Rectal smooth muscle tissue (tissue), 1 donor: ENCODE data around the gene PHACTR3.

ENCODE experiments used
- H3K27ac ChIP-seq: one replicate; pipeline ENCODE4 v1.7.0; 2013; ENCODE audit warnings: low read depth, low read length, inconsistent platforms
- H3K27me3 ChIP-seq: one replicate; pipeline ENCODE4 v1.7.0; 2013; ENCODE audit warnings: low read length; ENCODE audit not compliant: control insufficient read depth, insufficient read depth
- H3K36me3 ChIP-seq: one replicate; pipeline ENCODE4 v1.7.0; 2013; ENCODE audit warnings: low read length; ENCODE audit not compliant: control insufficient read depth, insufficient read depth
- H3K4me1 ChIP-seq: one replicate; pipeline ENCODE4 v1.7.0; 2013; ENCODE audit warnings: low read length; ENCODE audit not compliant: control insufficient read depth, insufficient read depth
- H3K4me3 ChIP-seq: one replicate; pipeline ENCODE4 v1.7.0; 2013; ENCODE audit warnings: low read length
- H3K9ac ChIP-seq: one replicate; pipeline ENCODE4 v1.7.0; 2013; ENCODE audit warnings: low read length

Gene PHACTR3

DNA sequence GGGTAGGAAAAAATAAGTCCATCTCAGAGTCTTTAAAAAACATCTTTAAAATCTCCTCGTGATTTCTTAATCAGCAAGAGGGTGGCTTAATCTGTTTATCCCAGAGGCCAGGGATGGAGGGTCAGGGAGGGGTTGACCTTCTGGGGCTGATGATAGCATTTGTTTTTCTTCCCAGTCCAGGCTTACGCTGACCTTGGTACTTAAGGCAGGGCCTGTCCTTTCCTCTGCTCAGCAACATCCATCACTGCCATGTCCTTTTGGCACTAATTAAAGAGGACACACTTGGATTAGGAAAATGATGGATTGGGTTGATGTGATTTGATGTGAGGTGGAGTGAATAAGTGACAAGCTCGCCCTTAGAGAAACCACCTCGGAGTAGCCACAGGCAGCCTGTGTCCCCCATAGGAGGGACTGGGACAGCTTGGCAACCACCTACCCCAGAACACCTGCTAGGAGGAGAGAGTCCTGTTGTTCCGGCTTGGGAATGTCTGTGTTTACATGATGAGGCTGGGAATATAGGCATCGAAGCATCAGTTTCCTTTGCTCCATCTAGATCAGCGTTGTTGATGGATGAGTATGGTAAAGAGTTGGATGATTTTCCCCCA, 44.2 kb downstream of the PHACTR3 start:
- Histone ChIP-seq H3K4me1 (no peaks in the 10 kb centered on the region), H3K27me3 (no peaks in the 10 kb centered on the region), H3K4me3 (no peak overlapping the region), H3K9ac (no peak overlapping the region), H3K36me3 (no peaks in the 10 kb centered on the region), H3K27ac (no peak overlapping the region)

DNA sequence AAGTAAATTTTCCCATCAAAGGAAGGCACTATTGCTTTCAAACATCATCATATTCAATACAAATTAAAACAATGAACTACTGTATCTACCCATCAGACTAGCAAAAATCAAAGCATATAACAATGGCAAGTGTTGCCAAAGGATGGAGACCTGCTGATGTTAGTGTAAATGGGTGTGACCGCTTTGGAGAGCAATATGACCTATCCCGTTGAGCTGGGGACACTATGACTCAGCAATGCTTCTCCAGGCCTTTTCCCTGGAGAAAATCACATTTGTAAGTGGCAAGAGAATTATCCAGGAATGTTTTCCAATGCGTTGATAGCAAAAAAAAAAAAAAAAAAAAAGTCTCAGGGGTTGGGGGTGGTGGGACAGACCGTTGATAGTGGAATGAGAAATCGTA, 46.1 kb downstream of the PHACTR3 start:
- Histone ChIP-seq H3K4me3 (no peak overlapping the region), H3K27ac (no peak overlapping the region), H3K9ac (no peak overlapping the region), H3K27me3 (no peaks in the 10 kb centered on the region), H3K36me3 (no peaks in the 10 kb centered on the region), H3K4me1 (no peaks in the 10 kb centered on the region)

DNA sequence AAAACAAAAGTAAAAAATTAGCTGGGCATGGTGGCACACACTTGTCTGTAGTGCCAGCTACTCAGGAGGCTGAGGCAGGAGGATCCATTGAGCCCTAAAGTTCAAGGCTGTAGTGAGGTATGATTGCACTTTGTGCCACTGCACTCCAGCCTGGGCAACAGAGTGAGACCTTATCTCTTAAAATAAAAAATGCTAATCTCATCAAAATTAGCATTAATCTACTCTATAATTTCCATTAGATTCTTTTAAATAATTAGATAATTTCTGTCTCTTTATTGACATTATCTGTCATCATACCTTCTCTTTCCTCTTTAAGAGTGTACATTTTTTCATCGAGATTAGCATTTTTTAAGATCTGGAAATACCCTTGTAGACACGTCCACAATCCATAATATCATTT, 48.0 kb downstream of the PHACTR3 start:
- H3K4me3 ChIP-seq = no peak overlapping the region
- no peaks in the 10 kb centered on the region for H3K36me3 ChIP-seq
- no peaks in the 10 kb centered on the region for H3K4me1 ChIP-seq
- H3K9ac ChIP-seq = no peak overlapping the region
- H3K27ac ChIP-seq = no peak overlapping the region
- no peaks in the 10 kb centered on the region for H3K27me3 ChIP-seq

DNA sequence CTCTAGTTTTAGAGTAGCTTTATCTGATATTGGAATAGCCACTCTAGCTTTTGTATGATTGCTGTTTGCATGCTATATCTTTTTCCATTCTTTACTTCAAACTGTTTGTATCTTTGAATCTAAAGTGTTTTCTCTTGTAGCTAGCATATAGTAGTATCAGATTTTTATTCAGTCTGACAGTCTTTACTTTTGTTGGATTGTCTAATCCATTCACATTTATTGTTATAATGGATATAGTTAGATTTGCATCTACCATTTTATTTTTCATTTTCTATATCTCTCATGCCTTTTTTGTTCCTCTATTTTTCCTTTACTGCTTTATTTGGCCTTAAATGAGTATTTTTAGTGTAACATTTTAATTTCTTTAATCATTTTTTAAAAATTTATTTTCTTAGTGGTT, 52.1 kb downstream of the PHACTR3 start:
- no peaks in the 10 kb centered on the region for H3K36me3 ChIP-seq
- no peak overlapping the region for H3K27ac ChIP-seq
- H3K27me3 ChIP-seq = no peaks in the 10 kb centered on the region
- no peaks in the 10 kb centered on the region for H3K4me1 ChIP-seq
- no peak overlapping the region for H3K9ac ChIP-seq
- no peak overlapping the region for H3K4me3 ChIP-seq

DNA sequence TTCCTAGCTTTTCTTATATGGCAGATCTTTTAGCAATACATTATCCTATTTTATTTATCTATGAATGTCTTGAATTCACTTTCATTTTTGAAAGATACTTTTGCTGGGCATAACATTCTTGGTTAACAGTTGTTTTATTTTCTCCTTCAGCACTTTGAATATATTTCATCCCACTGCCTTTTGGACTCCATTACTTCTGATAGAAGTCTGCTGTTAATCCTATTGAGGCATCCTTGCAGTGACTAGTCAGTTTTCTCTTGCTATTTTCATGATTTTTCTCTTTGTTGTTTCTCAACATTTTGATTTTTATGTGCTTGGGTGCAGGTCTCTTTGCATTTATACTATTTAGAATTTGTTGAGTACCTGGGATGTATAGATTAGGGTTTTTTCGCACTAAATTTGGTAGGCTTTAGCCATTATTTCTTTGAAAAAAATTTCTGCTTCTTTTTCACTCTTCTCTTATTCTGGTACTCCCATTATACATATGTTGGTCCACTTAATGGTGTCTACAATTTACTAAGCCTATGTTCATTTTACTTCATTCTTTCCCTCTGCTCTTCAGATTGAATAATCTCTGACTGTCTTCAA, 53.2 kb downstream of the PHACTR3 start:
- Histone ChIP-seq H3K4me3 (no peak overlapping the region), H3K4me1 (no peaks in the 10 kb centered on the region), H3K27ac (no peak overlapping the region), H3K9ac (no peak overlapping the region), H3K36me3 (no peaks in the 10 kb centered on the region), H3K27me3 (no peaks in the 10 kb centered on the region)

DNA sequence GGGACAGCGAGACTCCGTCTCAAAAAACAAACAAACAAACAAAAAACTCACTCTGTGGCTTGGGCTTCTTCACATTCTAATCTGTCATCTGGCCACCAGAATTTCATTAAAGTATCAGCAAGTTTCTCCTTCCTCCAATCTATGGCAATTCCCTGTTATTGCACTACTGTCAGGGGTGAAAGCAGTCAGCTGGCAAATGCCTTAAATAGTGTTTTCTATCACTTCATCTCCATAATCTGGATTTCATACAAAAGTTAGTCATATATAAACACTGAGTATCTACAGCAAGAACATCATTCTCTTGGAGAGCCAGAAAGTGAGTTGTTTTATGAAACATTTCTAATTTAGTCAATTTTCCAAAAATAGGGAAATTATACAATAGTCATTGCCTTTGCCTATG, 56.1 kb downstream of the PHACTR3 start:
- Histone ChIP-seq H3K27ac (no peak overlapping the region), H3K4me1 (no peaks in the 10 kb centered on the region), H3K36me3 (no peaks in the 10 kb centered on the region), H3K9ac (no peak overlapping the region), H3K27me3 (no peaks in the 10 kb centered on the region), H3K4me3 (no peak overlapping the region)

DNA sequence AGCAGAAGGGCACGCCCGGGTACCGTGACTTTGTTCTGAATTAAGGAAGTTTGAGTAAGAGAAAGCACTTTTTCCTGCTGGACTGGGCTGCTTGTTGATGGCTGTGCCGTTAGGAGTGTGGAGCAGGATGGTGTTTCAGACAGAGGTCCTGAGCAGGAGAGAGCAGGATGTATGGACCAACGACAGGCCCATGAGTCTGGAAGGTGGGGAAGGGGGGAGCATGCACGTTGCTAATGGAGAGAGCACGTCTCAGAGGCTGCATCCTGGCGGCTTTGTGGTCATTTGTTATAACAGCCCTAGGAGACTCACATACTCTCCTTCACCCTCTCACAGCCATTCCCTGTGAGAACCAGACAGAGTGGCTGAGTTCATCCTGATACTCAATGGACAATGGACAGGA, 56.8 kb downstream of the PHACTR3 start:
- H3K4me1 ChIP-seq = no peaks in the 10 kb centered on the region
- H3K36me3 ChIP-seq = no peaks in the 10 kb centered on the region
- H3K27ac ChIP-seq = no peak overlapping the region
- H3K9ac ChIP-seq = no peak overlapping the region
- no peak overlapping the region for H3K4me3 ChIP-seq
- no peaks in the 10 kb centered on the region for H3K27me3 ChIP-seq

DNA sequence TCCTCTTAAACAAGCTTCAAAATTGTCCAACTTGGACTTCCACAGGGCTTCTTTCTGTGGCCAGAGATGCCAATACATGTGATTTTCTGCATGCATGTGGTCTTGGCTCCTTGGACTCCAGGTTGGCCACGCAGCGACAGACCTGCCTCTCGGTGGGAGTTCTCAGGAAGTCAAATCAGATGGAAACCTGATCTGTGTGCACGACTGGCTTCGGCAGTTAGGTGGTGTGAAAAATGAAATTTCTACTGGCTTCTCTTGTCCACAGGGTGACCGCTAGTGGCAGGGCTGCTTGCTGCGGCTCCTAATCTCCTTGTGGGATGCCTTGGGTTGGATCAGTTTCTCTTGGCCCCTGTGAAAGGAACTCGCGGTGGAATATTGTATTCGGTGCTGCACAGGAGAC, 57.3 kb downstream of the PHACTR3 start:
- Histone ChIP-seq H3K27ac (no peak overlapping the region), H3K27me3 (no peaks in the 10 kb centered on the region), H3K36me3 (no peaks in the 10 kb centered on the region), H3K4me1 (no peaks in the 10 kb centered on the region), H3K4me3 (no peak overlapping the region), H3K9ac (no peak overlapping the region)

DNA sequence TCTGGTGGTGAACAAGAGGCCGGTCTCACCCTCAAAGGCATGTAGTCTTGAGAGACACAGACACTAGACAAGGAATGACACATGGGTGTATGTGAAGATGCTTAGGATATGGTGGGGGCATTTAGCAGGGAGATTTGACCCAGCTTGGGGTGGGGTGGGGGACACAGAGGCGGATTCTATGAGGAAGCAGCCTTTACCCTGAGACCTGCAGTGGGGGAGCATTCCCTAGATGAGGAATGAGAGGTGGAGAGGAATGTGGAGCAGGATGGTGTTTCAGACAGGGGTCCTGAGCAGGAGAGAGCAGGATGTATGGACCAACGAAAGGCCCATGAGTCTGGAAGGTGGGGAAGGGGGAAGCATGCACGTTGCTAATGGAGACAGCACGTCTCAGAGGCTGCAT, 57.8 kb downstream of the PHACTR3 start:
- H3K27ac ChIP-seq = no peak overlapping the region
- H3K4me3 ChIP-seq = no peak overlapping the region
- H3K4me1 ChIP-seq = no peaks in the 10 kb centered on the region
- no peak overlapping the region for H3K9ac ChIP-seq
- no peaks in the 10 kb centered on the region for H3K27me3 ChIP-seq
- H3K36me3 ChIP-seq = no peaks in the 10 kb centered on the region

DNA sequence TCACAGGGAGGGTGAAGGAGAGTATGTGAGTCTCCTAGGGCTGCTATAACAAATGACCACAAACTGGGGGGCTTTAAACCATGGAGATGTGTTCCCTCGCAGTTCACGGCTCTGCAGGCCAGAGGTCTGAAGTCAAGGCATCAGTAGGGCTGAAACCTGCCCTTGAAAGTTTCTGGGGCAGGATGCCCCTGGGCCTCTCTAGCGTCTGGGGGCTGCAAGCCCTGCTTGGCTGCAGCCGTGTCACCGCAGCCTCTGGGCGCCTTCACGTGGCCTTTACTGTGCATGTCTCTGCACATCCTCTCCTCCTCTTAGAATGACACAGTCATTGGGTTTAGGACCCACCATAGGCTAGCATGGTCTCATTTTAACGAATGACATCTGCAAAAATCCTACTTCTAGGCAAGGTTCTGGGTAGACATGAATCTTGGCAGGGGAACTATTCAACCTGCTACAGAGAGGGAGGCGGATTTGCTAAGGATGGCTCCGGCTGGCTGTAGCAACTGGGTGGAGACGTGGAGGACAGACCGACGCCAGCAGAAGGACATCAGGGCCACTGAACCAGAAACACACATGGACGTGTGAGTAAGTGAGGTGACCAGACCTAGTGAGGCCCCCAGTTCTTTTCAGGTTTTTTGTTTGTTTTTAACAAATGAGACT, 58.6 kb downstream of the PHACTR3 start:
- Histone ChIP-seq H3K4me3 (no peak overlapping the region), H3K27ac (no peak overlapping the region), H3K36me3 (no peaks in the 10 kb centered on the region), H3K9ac (no peak overlapping the region), H3K27me3 (no peaks in the 10 kb centered on the region), H3K4me1 (no peaks in the 10 kb centered on the region)

DNA sequence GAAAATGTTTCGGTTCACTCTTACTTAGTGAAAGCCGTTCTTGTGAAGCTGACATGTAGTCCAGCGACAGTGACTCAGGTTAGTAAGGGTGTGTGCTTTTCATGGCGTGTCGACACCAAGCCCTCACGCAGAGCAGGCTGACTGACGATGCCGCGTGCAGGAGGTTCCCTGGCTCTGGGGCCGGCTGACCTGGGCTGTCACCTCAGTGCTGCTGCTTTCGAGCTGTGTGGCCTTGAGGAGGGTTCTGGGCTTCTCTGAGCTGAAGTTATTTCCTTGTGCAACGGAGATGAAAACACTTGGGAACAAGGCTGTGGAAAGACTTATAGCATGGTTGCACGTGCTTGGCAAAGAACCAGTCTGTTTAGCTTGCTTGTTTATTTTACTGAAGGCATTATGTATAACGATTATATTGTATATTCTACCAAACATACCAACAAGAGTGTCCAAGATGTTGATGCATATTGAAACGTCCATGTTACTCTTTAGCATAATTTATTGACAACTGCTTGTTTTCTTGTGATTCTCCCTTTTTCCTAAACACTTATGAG, 59.2 kb downstream of the PHACTR3 start:
- H3K4me1 ChIP-seq = no peaks in the 10 kb centered on the region

DNA sequence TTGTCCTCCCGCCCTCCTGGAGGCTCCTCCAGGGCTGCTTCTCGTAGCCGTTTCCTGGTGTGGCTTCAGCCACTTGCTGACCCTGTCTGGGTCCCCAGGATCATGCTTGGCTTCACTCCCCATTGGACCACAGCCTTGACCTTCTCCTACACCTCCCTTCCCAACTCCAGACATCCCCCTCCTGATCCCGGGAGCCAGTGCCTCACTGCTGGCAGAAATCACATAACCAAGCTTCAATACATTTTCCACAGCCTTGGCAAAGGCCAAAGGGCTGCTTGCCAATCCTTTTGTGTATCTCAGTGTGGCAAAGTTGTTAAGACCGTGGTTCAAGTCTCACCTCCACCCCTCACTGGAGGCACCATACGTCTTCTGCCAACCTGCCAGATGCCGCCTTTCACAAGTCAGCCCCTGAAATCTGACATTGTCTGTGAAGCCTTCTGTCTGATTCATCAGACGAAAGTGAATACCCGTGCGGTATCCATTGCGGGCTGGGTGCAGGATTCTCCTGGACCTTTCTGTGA, 60.1 kb downstream of the PHACTR3 start:
- H3K4me1 ChIP-seq = no peaks in the 10 kb centered on the region
- no peak overlapping the region for H3K9ac ChIP-seq
- H3K27me3 ChIP-seq = no peaks in the 10 kb centered on the region
- no peak overlapping the region for H3K27ac ChIP-seq
- H3K36me3 ChIP-seq = no peaks in the 10 kb centered on the region
- no peak overlapping the region for H3K4me3 ChIP-seq

More for the DNA sequence above, 59.2 kb downstream of the PHACTR3 start:
- no peak overlapping the region for H3K27ac ChIP-seq
- H3K4me3 ChIP-seq = no peak overlapping the region
- no peaks in the 10 kb centered on the region for H3K27me3 ChIP-seq
- H3K36me3 ChIP-seq = no peaks in the 10 kb centered on the region
- no peak overlapping the region for H3K9ac ChIP-seq
